ENCODE results near the gene CD59.
"Not testable (repeated sequence)": the region's sequence is repeated elsewhere in the genome, so short reads cannot be mapped to it uniquely, and the experiment has no call there.

CD59 gene

GRCh38 chr11:33713151-33713855 lies 22.9 kb downstream of the CD59 start:
- DNase-seq, result no peak

- no peak for DNase-seq
These were observed 23.8 kb downstream of the CD59 start for GRCh38 chr11:33712436-33712835.

- no peak for DNase-seq
These were observed 26.8 kb downstream of the CD59 start for GRCh38 chr11:33709466-33709865.

GRCh38 chr11:33708985-33709384 lies 27.2 kb downstream of the CD59 start:
- DNase-seq, result no peak

- DNase-seq, result not testable (repeated sequence)
These were observed 28.4 kb downstream of the CD59 start for GRCh38 chr11:33707831-33708230.

- no peak for DNase-seq
These were observed 29.3 kb downstream of the CD59 start for GRCh38 chr11:33706966-33707365.

- DNase-seq, result no peak
These were observed 29.7 kb downstream of the CD59 start for GRCh38 chr11:33706546-33706945.

- no peak for DNase-seq
These were observed 31.8 kb downstream of the CD59 start for GRCh38 chr11:33704240-33705002.

GRCh38 chr11:33703788-33704187 lies 32.4 kb downstream of the CD59 start:
- DNase-seq, result no peak

GRCh38 chr11:33703234-33703633 lies 33.0 kb downstream of the CD59 start:
- no peak for DNase-seq

GRCh38 chr11:33701302-33702230 lies 34.7 kb downstream of the CD59 start:
- peak; percentile 18 for DNase-seq

GRCh38 chr11:33700502-33701271 lies 35.5 kb downstream of the CD59 start, which contains the start of gene C11orf91:
Gene C11orf91, minus strand, starts transcription at chr11:33700826. Its CDS starts 86 bp downstream, at chr11:33700740.
- DNase-seq, result peak; percentile 94

GRCh38 chr11:33700063-33700501 lies 36.1 kb downstream of the CD59 start:
- DNase-seq, result no peak

- DNase-seq, result no peak
These were observed 36.6 kb downstream of the CD59 start for GRCh38 chr11:33699515-33700062.

- DNase-seq, result no peak
These were observed 37.3 kb downstream of the CD59 start for GRCh38 chr11:33698921-33699320.

GRCh38 chr11:33697997-33698396 lies 38.2 kb downstream of the CD59 start:
- no peak for DNase-seq

- DNase-seq, result no peak
These were observed 39.1 kb downstream of the CD59 start for GRCh38 chr11:33696931-33697638.

GRCh38 chr11:33696411-33696810 lies 39.8 kb downstream of the CD59 start:
- DNase-seq, result no peak

- no peak for DNase-seq
These were observed 41.1 kb downstream of the CD59 start for GRCh38 chr11:33695051-33695566.

GRCh38 chr11:33694346-33695050 lies 41.7 kb downstream of the CD59 start:
- no peak for DNase-seq

Data from CD4-positive, alpha-beta T cell treated with Interleukin-21 for 1 hour (primary cell).